NCI-H2227 (cell line): Measurements from ENCODE around the gene MYRIP.
"Not testable (repeated sequence)": the region's sequence is repeated elsewhere in the genome, so short reads cannot be mapped to it uniquely, and the experiment has no call there.

Experiments
- DNase-seq: peaks from one replicate; lab custom pipeline; 2025; ENCODE audit not compliant: unreplicated experiment; lab: John Stamatoyannopoulos, UW

The MYRIP gene

GRCh38 chr3:39809181-39809994 is at the start of gene MYRIP:
TSS of gene MYRIP (plus strand) at chr3:39809609. CDS start at chr3:39900817, 91,208 bp downstream.
- DNase-seq: peak; percentile 70

- no peak for DNase-seq
Measured at GRCh38 chr3:39760325-39760724, 49.1 kb upstream of the MYRIP start.

GRCh38 chr3:39762537-39763070 is 46.8 kb upstream of the MYRIP start:
- no peak for DNase-seq

GRCh38 chr3:39763390-39763789 is 46.0 kb upstream of the MYRIP start:
- DNase-seq: no peak

- DNase-seq: no peak
Measured at GRCh38 chr3:39765575-39765974, 43.8 kb upstream of the MYRIP start.

- no peak for DNase-seq
Measured at GRCh38 chr3:39766433-39766832, 43.0 kb upstream of the MYRIP start.

GRCh38 chr3:39766909-39767308 is 42.5 kb upstream of the MYRIP start:
- not testable (repeated sequence) for DNase-seq

GRCh38 chr3:39778168-39778567 is 31.2 kb upstream of the MYRIP start:
- DNase-seq: not testable (repeated sequence)

GRCh38 chr3:39779511-39780230 is 29.7 kb upstream of the MYRIP start:
- no peak for DNase-seq

GRCh38 chr3:39780352-39780751 is 29.1 kb upstream of the MYRIP start:
- DNase-seq: no peak

- DNase-seq: no peak
Measured at GRCh38 chr3:39781025-39781424, 28.4 kb upstream of the MYRIP start.

- DNase-seq: no peak
Measured at GRCh38 chr3:39781632-39782031, 27.8 kb upstream of the MYRIP start.

- DNase-seq: no peak
Measured at GRCh38 chr3:39783680-39784079, 25.7 kb upstream of the MYRIP start.

GRCh38 chr3:39784922-39785321 is 24.5 kb upstream of the MYRIP start:
- no peak for DNase-seq

GRCh38 chr3:39788128-39788883 is 21.1 kb upstream of the MYRIP start:
- no peak for DNase-seq

GRCh38 chr3:39791603-39792002 is 17.8 kb upstream of the MYRIP start:
- no peak for DNase-seq

GRCh38 chr3:39794880-39795279 is 14.5 kb upstream of the MYRIP start:
- no peak for DNase-seq

GRCh38 chr3:39801216-39801615 is 8.2 kb upstream of the MYRIP start:
- no peak for DNase-seq

GRCh38 chr3:39802486-39802885 is 6.9 kb upstream of the MYRIP start:
- DNase-seq: not testable (repeated sequence)

GRCh38 chr3:39803956-39804355 is 5.5 kb upstream of the MYRIP start:
- no peak for DNase-seq

- no peak for DNase-seq
Measured at GRCh38 chr3:39804951-39805350, 4.5 kb upstream of the MYRIP start.
